ENCODE measurements around the gene HRK.

- TF ChIP-seq SP1 (IDR thresholded peaks at IDR 0.05) (no peak), SUZ12 (IDR thresholded peaks at IDR 0.05) (no peak), ARNT (IDR thresholded peaks at IDR 0.05) (no peak), HDGF (IDR thresholded peaks at IDR 0.05; ENCODE audit: borderline replicate concordance) (no peak), FOXM1 (IDR thresholded peaks at IDR 0.05; ENCODE audit: borderline replicate concordance) (no peak), CTBP1 (IDR thresholded peaks at IDR 0.05; ENCODE audit: borderline replicate concordance) (no peak), BHLHE40 (IDR thresholded peaks at IDR 0.05; ENCODE audit: borderline replicate concordance) (no peak), FOXK2 (IDR thresholded peaks at IDR 0.05) (no peak), ELF4 (IDR thresholded peaks at IDR 0.05) (no peak), L3MBTL2 (conservative IDR thresholded peaks at IDR 0.05) (no peak), ZNF384 (IDR thresholded peaks at IDR 0.05) (no peak), LEF1 (IDR thresholded peaks at IDR 0.05; ENCODE audit: borderline replicate concordance) (no peak), TARDBP (IDR thresholded peaks at IDR 0.05) (no peak)
These were observed 27.7 kb downstream of the HRK start for GRCh38 chr12:116853507-116853906.
